ENCODE results near the gene ARL2BP. TPM values are rescaled to one million over a fixed set of nuclear protein-coding genes. Genes with fewer than 3 reads are reported as not detected.

Gene ARL2BP
- total and polyA plus RNA-seq, 10 of the 15 experiments (the other 5 are each of a cell fraction or from before 2014, with no cell fraction given): 12.5 to 56.6 (median 29.7) TPM

DNA sequence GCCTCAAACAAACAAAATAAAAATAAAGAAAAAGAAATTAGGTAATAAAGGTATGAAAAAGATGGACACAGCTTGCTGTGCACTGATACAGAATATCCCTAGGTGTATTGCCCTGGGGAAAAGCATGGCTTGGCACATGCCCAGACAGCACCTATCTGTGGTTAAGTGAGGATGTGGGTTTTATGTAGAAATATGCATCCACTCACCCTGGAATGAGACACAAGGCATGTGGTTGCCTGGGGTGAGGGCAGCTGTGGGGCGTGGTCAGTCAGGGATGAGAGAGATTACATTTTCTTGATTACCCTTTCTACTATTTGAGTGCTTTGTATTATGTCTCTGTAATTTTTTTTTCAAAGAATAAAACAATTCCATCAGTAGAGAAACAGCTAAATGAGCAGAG is 32.5 kb downstream of the ARL2BP start (continued):
- TF ChIP-seq, protein P1, sequence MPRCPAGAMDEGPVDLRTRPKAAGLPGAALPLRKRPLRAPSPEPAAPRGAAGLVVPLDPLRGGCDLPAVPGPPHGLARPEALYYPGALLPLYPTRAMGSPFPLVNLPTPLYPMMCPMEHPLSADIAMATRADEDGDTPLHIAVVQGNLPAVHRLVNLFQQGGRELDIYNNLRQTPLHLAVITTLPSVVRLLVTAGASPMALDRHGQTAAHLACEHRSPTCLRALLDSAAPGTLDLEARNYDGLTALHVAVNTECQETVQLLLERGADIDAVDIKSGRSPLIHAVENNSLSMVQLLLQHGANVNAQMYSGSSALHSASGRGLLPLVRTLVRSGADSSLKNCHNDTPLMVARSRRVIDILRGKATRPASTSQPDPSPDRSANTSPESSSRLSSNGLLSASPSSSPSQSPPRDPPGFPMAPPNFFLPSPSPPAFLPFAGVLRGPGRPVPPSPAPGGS (IDR thresholded peaks at IDR 0.05; ENCODE audit: borderline replicate concordance, insufficient read depth, low read depth, low read length, poor library complexity, severe bottlenecking): no peak
- TF ChIP-seq POLR2AphosphoS2 (IDR thresholded peaks at IDR 0.05; ENCODE audit: low read depth, low read length) (no peak), IRF3 (IDR thresholded peaks at IDR 0.05) (no peak), ZBED1 (IDR thresholded peaks at IDR 0.05; ENCODE audit: borderline replicate concordance) (no peak), SIX5 (IDR thresholded peaks at IDR 0.05; ENCODE audit: low read depth, low read length, severe bottlenecking) (no peak), BCL11A (IDR thresholded peaks at IDR 0.05; ENCODE audit: low read depth, low read length) (no peak), BHLHE40 (IDR thresholded peaks at IDR 0.05; ENCODE audit: borderline replicate concordance in 1 of 2, low read depth in 2 of 2, low read length in 1 of 2) (peak in 1 of 2 experiments; percentile 33; a peak in 1 of 4 replicates), TCF3 (IDR thresholded peaks at IDR 0.05; ENCODE audit: borderline replicate concordance, insufficient read depth, low read depth, low read length) (no peak), NR2C2 (IDR thresholded peaks at IDR 0.05; ENCODE audit: borderline replicate concordance, control insufficient read depth, insufficient read length, low read depth) (no peak), STAT1 (conservative IDR thresholded peaks at IDR 0.05) (no peak)

DNA sequence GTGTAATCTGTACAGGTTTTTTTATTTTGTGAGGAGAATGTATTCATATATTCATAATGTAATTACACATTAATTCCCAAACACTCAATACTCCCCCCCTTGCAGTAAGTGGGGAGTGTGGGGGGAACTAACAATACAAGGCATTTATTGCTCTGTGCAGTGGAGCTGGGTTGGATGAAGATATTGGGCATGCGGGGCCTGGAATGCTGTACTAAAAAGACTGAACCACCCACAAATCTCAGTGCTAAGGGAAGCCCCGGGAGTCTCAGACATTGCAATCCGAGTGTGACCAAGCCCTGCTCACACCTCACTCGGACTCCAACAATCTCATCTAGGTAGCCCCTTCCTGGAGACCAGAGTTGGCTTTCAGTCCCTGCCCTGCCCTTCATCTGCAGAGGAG is 33.4 kb downstream of the ARL2BP start:
- BruUV-seq (replicated peaks): no TSS peak
- CTCF ChIA-PET: interaction anchor here (0.6 to 1.2 kb wide), 2 partner anchors 40 to 86 kb away, joined by 3 read pairs; no protein-coding TSS in a partner anchor
- Histone ChIP-seq H3K4me1 (ENCODE audit: control insufficient read depth, insufficient read depth, low read length) (no peaks in the 10 kb centered on the region), H3K79me2 (ENCODE audit: control insufficient read depth, insufficient read depth, low read length) (no peaks in the 10 kb centered on the region), H3K9ac (ENCODE audit: control insufficient read depth, insufficient read depth, low read length) (no peak overlapping the region), H3K9me3 (replicated peaks; ENCODE audit: control insufficient read depth, insufficient read depth, low read length) (no peaks in the 10 kb centered on the region), H3K4me2 (ENCODE audit: control insufficient read depth, insufficient read depth) (no peak overlapping the region), H3K36me3 (ENCODE audit: control insufficient read depth in 2 of 2, insufficient read depth in 2 of 2, low read length in 1 of 2) (no peaks in the 10 kb centered on the region), H4K20me1 (ENCODE audit: control insufficient read depth, insufficient read depth) (no peaks in the 10 kb centered on the region), H3K27me3 (replicated peaks in 1 of 2; ENCODE audit: control insufficient read depth in 2 of 2, insufficient read depth in 2 of 2, low read length in 1 of 2) (no peaks in the 10 kb centered on the region; a peak in 1 of 4 replicates), H3K4me3 (no peak overlapping the region), H2AFZ (ENCODE audit: control insufficient read depth, low read depth, low read length) (no peak overlapping the region), H3K27ac (ENCODE audit: control insufficient read depth, insufficient read depth) (no peak overlapping the region)
- intact Hi-C loops (cut with micrococcal nuclease; ENCODE audit: unreplicated experiment): no loop called here
- RAD21 ChIA-PET (ENCODE audit: unreplicated experiment): no interaction called here
- no peak for DNase-seq (ENCODE audit: low read depth, low spot score)
- SMC1A ChIA-PET (ENCODE audit: uncharacterized antibody, unreplicated experiment): interaction anchor here (1.3 to 1.7 kb wide), 3 partner anchors 17 to 245 kb away, joined by 3 to 4 read pairs (median 3); no protein-coding TSS in a partner anchor
- no peak for ATAC-seq
- no peak for FAIRE-seq
- no peak for TF ChIP-seq HDAC2 (IDR thresholded peaks at IDR 0.05)
- in situ Hi-C loops (cut with MboI): no loop called here
- 28% methylated on average over 4 of the region's 4 CpGs for WGBS (ENCODE audit: insufficient coverage, insufficient replicate concordance, low lambda C conversion rate, missing lambda C conversion rate)
- POLR2A ChIA-PET: interaction anchor here (0.6 to 1.4 kb wide), 4 partner anchors 10 to 57 kb away, joined by 3 to 7 read pairs (median 4); no protein-coding TSS in a partner anchor
